Left colon (tissue), 2 donors: Measurements from ENCODE around the gene TMEM256. TPM values are rescaled to one million over a fixed set of nuclear protein-coding genes. Genes with fewer than 3 reads are reported as not detected.
"Not testable (repeated sequence)": the region's sequence is repeated elsewhere in the genome, so short reads cannot be mapped to it uniquely, and the experiment has no call there.

Source experiments
- ATAC-seq: fragments of 200-7000 bp; cut with Tn5 transposase; one replicate; pipeline ENCODE4 v1.9.1; 2020; ENCODE audit warnings: mild to moderate bottlenecking, moderate library complexity
- DNase-seq, 2 donors: peaks; one replicate each; pipeline ENCODE4 v3.0.0-alpha.2; 2020
- intact Hi-C, 2 donors: fragments of 100-400 bp; cut with DNase I in 1 of 2; cut with micrococcal nuclease in 1 of 2; formaldehyde crosslinking; loops; one replicate each; pipeline versions ENCODE4 v1.11.2 to v1.14.0; 2022; cut with DNase I, micrococcal nuclease
- total RNA-seq, 2 donors: library from RNA; stranded (reverse); fragmentation: NEBNext Ultra II Directional; extraction: Animal tissue kit (Norgen Biotek cat#: 25700); gene quantifications; one replicate each; pipeline ENCODE4 v1.2.1, GENCODE V29; 2021
- donor health status: DM: no; HTN: no; CAD: no.
- donor health status: DM: yes; HTN: yes; CAD: no.

Gene TMEM256
- total RNA-seq, 2 donors from 2014 or later: 70.8 to 81.0 TPM

DNA sequence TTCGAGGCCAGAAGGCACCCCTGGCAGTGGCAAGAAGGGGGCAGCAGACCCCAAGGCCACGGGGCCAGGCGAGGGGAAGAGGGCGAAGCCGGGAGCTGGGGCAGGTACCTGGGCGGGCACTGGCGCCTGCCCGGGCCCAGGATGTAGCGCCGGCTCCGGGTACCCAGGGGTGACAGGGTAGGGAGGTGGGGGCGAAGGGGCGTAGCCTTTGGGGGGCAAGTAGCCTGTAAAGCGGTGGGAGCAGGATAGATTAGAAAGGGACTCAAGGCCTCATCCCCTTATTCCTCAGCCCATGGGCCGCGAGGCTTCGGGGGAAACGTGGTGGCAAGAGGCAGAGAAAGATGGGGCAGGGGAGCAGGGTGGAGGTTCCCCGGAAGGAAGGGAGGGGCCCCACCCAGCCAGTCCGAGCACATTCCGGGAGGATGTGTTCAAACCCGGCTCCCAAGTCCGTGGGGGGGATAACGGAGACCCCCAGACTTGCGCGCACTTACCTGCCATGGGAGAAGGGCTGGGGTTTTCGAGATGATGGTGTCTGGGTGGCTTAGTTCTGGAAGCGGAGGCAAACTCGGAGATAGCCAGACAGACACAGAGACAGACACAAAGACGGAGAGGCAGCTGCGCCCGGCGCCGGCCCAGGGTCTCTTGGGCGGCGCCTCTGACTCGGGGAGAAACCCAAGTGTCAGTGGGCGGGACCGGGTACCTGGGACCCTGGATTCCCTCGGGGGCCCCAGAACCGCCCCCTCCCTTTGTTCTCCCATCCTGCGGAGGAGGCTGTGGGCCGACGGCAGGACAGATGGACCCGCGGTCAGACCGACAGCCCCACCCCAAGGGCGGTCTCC, 10.1 kb downstream of the TMEM256 start:
- DNase-seq: peak in 1 of 2 donors; percentile 67
- intact Hi-C loops: no loop called here

GRCh38 chr17:7392696-7393612, 10.9 kb downstream of the TMEM256 start:
- DNase-seq (no peak), ATAC-seq (no peak)
- intact Hi-C loops: no loop called here

More for the DNA sequence above, 10.1 kb downstream of the TMEM256 start:
- ATAC-seq: peak; percentile 31

- intact Hi-C loops: no loop called here
- ATAC-seq (no peak), DNase-seq (no peak)
Observed at GRCh38 chr17:7391307-7391706, 12.6 kb downstream of the TMEM256 start.

DNA sequence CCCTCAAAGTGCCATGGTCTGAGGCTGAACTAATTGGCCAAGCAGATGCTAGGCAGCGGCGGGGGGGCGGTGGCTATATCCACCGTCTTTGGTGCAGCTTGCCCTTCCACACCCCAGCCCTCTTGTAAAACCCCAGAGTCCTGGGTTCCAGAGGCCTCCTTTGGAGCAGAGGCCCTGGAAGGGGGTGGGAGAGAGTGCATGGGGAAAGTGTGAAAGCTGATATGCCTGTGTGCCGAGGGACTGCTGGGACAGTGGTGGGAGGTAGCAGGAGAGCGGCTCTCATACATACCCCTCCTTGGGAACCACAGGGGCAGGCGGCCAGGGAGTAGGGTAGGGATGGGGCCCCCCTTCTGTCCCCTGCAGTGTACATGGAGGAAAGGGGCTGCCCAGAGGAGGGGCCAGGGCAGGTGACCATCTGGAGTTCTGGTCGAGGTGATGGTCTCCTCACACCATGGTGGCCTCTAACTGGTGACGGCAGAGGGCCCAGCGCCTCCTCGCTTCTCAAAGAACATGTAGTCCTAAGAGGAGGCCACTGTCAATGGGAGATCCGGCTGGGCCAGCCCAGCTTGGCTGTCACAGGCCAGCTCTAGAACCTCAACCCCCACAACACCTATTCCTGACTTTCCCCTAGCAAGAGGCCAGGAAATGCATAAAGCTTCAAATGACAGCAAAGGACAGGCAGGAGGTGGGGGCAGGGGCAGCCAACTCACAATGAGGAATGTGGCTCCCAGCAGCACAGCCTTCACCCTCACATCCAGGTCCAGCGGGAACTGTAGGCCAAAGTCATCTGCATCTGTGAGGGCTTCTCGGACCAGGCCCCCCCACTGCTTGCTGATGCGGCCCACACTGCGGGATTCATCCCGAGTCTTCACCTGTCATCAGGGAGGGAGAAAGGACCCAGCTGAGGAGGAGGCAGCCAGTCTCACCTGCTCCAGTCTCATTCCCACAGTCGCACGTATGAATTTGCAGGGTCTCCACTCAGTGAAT, 13.7 kb downstream of the TMEM256 start:
- DNase-seq (no peak), ATAC-seq (no peak)
- intact Hi-C loops: no loop called here

DNA sequence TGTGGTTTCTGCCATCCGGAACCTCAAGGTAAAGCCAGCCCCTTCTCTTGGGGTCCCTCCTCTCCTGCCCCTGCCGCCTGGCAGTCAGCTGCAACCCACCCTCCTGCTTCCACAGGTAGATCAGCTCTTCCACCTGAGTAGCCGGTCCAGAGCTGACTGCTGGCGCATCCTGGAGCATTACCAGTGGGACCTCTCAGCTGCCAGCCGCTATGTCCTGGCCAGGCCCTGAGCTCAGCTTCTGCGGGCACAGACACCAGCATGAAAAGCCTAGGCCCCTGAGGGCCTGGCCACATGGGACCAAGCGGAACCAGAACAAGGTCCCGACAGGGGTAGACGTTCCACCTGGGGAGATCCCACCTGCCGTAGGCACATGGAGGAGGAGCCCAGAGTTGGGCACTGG, 15.0 kb downstream of the TMEM256 start:
- ATAC-seq: no peak

DNA sequence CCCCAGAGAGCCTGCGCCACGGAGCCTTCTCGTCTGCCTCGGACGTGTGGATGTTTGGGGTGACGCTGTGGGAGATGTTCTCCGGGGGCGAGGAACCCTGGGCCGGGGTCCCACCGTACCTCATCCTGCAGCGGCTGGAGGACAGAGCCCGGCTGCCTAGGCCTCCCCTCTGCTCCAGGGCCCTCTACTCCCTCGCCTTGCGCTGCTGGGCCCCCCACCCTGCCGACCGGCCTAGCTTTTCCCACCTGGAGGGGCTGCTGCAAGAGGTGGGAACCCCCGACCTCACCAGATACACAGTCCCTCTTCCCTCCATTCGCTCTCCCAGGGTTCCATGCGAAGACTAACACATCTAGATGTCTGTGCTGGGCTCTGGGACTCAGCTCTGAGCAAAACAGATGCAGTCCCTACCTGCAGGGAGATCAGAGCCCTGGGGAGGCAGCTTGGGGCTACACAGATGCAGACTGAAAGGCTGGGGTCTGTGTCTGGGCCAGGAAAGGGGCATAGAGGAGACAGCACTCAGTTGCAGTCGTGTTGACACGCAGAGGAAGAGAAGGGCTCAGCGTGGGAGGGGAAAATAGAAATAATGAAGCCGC, 19.3 kb downstream of the TMEM256 start:
- intact Hi-C loops: no loop called here
- ATAC-seq (no peak), DNase-seq (no peak)

More for the DNA sequence above, 15.0 kb downstream of the TMEM256 start:
- intact Hi-C loops: no loop called here
- DNase-seq: no peak

DNA sequence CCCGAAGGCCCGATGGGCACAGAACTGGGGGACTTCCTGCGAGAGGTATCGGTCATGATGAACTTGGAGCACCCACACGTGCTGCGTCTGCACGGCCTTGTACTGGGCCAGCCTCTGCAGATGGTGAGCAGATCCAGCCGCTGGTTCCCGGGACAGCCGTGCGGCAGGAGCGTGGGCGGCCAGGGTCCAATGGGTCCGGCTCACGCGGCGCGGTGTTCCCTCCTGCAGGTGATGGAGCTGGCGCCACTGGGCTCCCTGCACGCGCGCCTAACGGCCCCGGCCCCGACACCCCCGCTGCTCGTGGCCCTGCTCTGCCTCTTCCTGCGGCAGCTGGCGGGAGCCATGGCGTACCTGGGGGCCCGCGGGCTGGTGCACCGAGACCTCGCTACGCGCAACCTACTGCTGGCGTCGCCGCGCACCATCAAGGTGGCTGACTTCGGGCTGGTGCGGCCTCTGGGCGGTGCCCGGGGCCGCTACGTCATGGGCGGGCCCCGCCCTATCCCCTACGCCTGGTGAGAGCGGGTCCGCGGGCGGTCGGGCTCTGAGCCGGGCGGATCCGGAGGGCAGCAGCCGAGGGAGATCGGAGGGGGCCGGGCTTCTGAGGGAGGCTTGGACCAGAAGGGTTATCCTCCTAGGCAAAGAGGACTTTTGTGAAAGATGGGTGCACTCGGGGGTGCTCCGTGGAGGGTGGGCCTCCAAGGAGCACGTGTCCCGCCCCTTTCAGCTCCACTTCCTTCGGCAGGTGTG, 20.0 kb downstream of the TMEM256 start:
- DNase-seq: peak in 1 of 2 donors; percentile 56
- no peak for ATAC-seq
- intact Hi-C loops: no loop called here

DNA sequence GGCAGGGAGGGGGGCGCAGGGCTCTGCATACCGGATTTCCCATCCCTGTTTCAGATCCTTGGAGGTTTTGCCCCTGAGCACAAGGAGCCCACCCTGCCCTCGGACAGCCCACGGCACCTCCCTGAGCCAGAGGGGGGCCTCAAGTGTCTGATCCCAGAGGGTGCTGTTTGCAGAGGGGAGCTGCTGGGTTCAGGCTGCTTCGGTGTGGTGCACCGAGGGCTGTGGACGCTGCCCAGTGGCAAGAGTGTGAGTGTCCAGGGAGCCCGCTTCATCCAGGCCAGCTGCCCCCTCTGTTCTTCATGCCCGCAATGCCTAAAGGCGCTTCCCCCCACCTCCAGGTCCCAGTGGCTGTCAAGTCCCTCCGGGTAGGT, 20.5 kb downstream of the TMEM256 start:
- DNase-seq: no peak
- no peak for ATAC-seq
- intact Hi-C loops: no loop called here

- intact Hi-C loops: no loop called here
- no peak for ATAC-seq
- no peak for DNase-seq
Observed at GRCh38 chr17:7382901-7383300, 21.0 kb downstream of the TMEM256 start.

- peak; percentile 85 to 87 for DNase-seq
- intact Hi-C loops: no loop called here
- peak; percentile 94 for ATAC-seq
Observed at GRCh38 chr17:7380855-7381683, 22.8 kb downstream of the TMEM256 start, which contains the start of gene TNK1. Gene TNK1 (plus strand): TSS chr17:7381089. CDS start chr17:7382927, 1,838 bp downstream.

DNA sequence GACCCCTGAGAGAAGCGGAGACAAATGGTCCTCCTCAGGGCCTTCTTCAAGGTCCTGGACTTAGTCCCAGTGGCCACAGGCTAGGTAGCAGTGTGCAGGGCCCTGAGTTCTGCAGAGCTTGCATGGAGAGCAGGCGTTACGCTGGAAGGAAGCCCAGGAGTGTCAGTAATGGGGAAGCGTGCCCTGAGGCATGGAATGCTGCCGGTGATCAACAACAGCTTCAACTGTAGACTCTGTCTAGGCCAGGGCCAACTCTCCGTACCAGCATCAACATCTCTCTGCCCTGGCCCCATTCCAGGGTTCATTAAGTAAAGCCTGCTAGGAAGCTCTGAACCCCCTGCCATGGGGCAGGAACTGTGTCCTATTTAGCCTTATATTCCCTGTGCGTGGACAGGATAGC, 23.6 kb downstream of the TMEM256 start:
- intact Hi-C loops: no loop called here

DNA sequence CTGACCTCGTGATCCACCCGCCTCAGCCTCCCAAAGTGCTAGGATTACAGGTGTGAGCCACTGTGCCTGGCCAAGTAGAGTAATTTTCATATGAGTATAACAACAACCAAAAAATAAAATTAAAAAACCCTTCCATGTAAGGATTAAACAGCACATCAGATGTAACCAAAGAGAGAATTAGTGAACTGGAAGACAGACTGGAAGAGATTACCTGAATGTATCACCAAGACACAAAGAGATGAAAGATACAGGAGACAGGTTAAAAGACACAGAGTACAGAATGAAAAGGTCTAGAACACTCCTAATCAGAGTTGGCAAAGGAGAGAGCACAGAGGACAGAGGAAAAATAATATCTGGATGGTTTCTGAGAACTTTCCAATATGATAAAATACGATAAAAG, 24.8 kb downstream of the TMEM256 start:
- no peak for DNase-seq
- no peak for ATAC-seq
- intact Hi-C loops: no loop called here

More for the DNA sequence above, 23.6 kb downstream of the TMEM256 start:
- DNase-seq (peak; percentile 45 to 70), ATAC-seq (peak; percentile 43)

GRCh38 chr17:7374353-7374752, 29.5 kb downstream of the TMEM256 start:
- DNase-seq (no peak), ATAC-seq (no peak)
- intact Hi-C loops: no loop called here

DNA sequence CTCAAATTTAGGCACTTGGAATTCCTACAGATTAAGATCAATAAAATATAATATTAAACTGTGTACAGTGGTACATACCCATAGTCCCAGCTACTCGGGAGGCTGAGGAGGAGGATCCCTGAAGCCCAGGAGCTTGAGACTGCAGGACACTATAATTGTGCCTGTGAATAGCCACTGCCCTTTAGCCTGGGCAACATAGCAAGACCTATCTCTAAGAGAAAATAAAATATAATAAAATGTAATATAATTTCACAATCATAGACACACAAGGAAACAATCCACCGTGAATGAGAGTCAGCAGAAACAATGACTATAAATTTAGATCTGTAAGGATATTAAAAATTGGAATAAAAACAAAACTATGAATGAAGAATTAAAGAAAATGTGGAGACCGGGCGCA, 33.0 kb downstream of the TMEM256 start:
- DNase-seq (no peak), ATAC-seq (peak; percentile 75)
- intact Hi-C loops: no loop called here

GRCh38 chr17:7369825-7370224, 34.1 kb downstream of the TMEM256 start:
- intact Hi-C loops: no loop called here
- DNase-seq (no peak), ATAC-seq (no peak)

GRCh38 chr17:7368599-7368994, 35.3 kb downstream of the TMEM256 start:
- intact Hi-C loops, DNase-seq, ATAC-seq: not testable (repeated sequence)
